AG04449 (cell line): ENCODE results near the gene GALNT8.

ENCODE experiments used
- CTCF ChIA-PET: fragments of 350-600 bp; formaldehyde crosslinking; extraction: SDS; loops from one replicate; lab custom pipeline; 2021; ENCODE audit warnings: antibody characterized with exemption; lab: Yijun Ruan, JAX
- POLR2A ChIA-PET: fragments of 400-600, 350-600 bp; formaldehyde crosslinking; extraction: SDS; loops from one replicate; lab custom pipeline; 2020; ENCODE audit warnings: antibody characterized with exemption, inconsistent platforms; lab: Yijun Ruan, JAX
- DNase-seq: peaks from one replicate; pipeline ENCODE4 v3.0.0-alpha.2; 2010; ENCODE audit warnings: low read depth, low spot score
- H3K4me3 ChIP-seq: 2 replicates; pipeline ENCODE4 v1.5.1; 2011; ENCODE audit warnings: low read depth, mild to moderate bottlenecking, control low read depth, low read length
- CTCF ChIP-seq: IDR thresholded peaks from one replicate; pipeline ENCODE4 v1.5.1; 2011; ENCODE audit warnings: mild to moderate bottlenecking, moderate library complexity, low read length, control low read depth, inconsistent platforms; ENCODE audit not compliant: insufficient read depth; ENCODE audit errors: missing control alignments

The GALNT8 gene

GRCh38 chr12:4807813-4808212 lies 87.6 kb downstream of the GALNT8 start:
- CTCF ChIA-PET = no interaction called here
- no peak for TF ChIP-seq CTCF
- POLR2A ChIA-PET = no interaction called here
- no peak for DNase-seq
- H3K4me3 ChIP-seq = no peak overlapping the region

- no peak overlapping the region for H3K4me3 ChIP-seq
- ChIA-PET POLR2A (interaction anchor here (0.8 kb wide), 1 partner anchor 700 kb away, joined by 3 read pairs; no protein-coding TSS in a partner anchor), CTCF (no interaction called here)
- no peak for DNase-seq
- no peak for TF ChIP-seq CTCF
These were observed 88.8 kb downstream of the GALNT8 start for GRCh38 chr12:4809013-4809448.

GRCh38 chr12:4809449-4810218 lies 89.4 kb downstream of the GALNT8 start:
- POLR2A ChIA-PET = no interaction called here

GRCh38 chr12:4810219-4810671 lies 90.0 kb downstream of the GALNT8 start:
- H3K4me3 ChIP-seq = no peak overlapping the region
- CTCF ChIA-PET = interaction anchor here (0.9 kb wide), 1 partner anchor 48 kb away, joined by 3 read pairs; no protein-coding TSS in a partner anchor
- no peak for TF ChIP-seq CTCF
- POLR2A ChIA-PET = no interaction called here
- no peak for DNase-seq

More at GRCh38 chr12:4809449-4810218, 89.4 kb downstream of the GALNT8 start:
- CTCF ChIA-PET = interaction anchor here (0.9 kb wide), 1 partner anchor 48 kb away, joined by 3 read pairs; no protein-coding TSS in a partner anchor
- no peak for DNase-seq
- no peak for TF ChIP-seq CTCF
- H3K4me3 ChIP-seq = no peak overlapping the region; the same call in 1 of the 2 replicates

- POLR2A ChIA-PET = no interaction called here
- H3K4me3 ChIP-seq = no peak overlapping the region
- CTCF ChIA-PET = no interaction called here
- no peak for TF ChIP-seq CTCF
- no peak for DNase-seq
These were observed 92.6 kb downstream of the GALNT8 start for GRCh38 chr12:4812624-4813327.

GRCh38 chr12:4813741-4814140 lies 93.5 kb downstream of the GALNT8 start:
- POLR2A ChIA-PET = no interaction called here

More at GRCh38 chr12:4813741-4814140, 93.5 kb downstream of the GALNT8 start:
- no peak for TF ChIP-seq CTCF
- no peak for DNase-seq
- H3K4me3 ChIP-seq = no peak overlapping the region
- CTCF ChIA-PET = interaction anchor here (1.3 kb wide), 1 partner anchor 35 kb away, joined by 4 read pairs; no protein-coding TSS in a partner anchor
